Occipital lobe (tissue), 2 donors: ENCODE results near the gene CDK19. TPM values are rescaled to one million over a fixed set of nuclear protein-coding genes. Genes with fewer than 3 reads are reported as not detected.
"Not testable (repeated sequence)": the region's sequence is repeated elsewhere in the genome, so short reads cannot be mapped to it uniquely, and the experiment has no call there.

Experiments used
- DNase-seq: peaks from one replicate; lab custom pipeline; 2025; lab: John Stamatoyannopoulos, UW
- total RNA-seq: library from RNA; depleted of rRNA; stranded (reverse); fragments of >200 nt; gene quantifications from one replicate; pipeline ENCODE4 v1.2.3, GENCODE V29; 2014

Gene CDK19
- total RNA-seq, 1 donor from 2014 or later, result 85.6 TPM

DNA sequence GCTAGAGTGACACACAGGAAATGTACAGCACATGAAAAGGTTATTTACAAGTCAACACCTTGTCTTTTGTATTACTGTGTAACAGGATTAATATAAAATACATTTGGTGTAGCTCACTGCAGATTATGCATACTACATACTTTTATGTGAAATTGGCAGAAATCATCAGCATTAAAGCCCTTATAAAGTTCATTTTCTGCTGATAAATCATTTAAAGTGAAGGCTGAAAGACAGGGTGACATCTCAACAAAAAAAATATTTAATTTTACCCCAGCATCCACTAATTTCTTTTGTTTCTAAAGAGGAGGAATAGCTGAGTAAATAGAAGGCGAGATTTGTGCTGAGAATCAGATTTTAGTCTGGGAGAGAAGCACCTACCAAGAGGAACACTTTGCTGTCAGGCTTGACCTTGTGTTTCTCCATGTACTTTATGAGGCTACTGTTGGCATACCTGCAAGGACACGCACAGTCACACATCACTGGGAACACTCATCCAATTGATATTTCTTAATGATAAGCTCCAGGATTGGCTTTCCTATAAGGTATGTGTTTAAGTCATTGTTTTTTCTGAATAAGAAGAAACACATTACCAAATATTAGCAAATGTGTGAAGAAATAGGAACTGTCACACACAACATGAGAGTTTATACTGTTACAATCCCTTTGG, 192.2 kb downstream of the CDK19 start:
- no peak for DNase-seq

DNA sequence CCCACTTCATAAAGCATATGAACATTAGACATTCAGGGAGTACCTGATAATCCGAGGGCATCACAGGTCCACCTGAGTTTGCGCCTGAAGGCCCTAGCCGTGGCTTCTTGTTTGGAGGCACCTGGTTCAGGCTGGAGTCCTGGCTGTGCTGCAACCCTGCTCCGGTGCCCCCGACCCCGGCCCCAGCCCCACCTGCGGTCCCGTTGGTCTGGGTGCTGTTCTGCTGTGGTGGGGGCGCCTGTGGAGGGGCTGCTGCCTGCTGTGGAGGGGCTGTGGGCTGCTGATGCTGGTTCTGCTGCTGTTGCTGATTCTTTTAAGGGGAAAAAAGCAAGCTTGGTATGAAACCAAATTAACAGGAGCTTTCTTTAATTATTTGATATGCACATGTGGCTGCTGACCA, 194.2 kb downstream of the CDK19 start:
- no peak for DNase-seq

DNA sequence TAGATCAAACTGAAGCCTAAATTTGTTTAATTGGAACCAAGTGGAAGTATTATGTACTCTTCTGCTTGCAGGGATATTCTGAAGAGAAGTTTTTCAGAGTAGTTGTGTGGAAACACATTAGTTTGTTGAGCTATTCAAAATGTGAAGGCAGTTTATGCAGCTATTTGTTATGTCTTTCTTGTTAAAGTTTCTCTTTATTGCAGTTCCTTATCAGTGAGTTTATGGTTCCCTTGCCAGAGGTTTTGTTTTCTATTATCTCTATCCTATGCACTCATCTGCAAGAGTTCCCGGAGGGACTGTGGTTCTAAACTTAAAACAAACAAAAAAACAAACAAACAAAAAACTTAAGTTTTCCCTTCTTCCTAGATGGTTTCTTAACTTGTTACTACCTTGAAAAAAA, 195.2 kb downstream of the CDK19 start:
- no peak for DNase-seq

DNA sequence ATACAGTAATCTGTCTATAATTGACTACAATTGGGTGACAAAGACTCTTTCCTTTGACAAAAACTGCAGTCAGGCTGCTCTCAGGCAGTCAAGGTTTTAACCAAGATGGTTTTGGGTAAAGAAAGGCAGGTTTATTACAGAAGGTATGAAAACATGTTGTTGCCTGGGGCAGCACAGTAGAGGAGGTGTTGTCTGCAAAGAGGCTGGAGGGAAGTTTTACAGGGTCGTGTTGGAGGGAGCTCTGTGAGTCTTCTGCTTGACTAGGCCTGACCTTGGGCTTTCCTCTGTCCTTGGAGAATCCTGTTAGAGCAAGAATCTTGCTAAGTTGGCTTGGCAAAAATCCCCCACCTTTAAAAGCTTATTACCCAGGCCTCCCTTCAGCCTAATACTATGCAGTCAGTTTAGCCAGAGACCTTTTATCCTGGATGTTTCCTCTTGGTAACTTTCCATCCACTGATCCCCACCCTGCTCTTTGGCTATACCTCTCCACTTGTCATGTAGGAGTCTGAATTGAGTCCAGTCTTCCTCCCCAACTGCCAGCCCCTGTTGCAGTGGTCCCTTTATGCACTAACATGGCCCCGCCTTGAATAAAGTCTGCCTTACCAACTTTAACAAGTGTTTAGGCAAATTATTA, 195.9 kb downstream of the CDK19 start:
- no peak for DNase-seq

DNA sequence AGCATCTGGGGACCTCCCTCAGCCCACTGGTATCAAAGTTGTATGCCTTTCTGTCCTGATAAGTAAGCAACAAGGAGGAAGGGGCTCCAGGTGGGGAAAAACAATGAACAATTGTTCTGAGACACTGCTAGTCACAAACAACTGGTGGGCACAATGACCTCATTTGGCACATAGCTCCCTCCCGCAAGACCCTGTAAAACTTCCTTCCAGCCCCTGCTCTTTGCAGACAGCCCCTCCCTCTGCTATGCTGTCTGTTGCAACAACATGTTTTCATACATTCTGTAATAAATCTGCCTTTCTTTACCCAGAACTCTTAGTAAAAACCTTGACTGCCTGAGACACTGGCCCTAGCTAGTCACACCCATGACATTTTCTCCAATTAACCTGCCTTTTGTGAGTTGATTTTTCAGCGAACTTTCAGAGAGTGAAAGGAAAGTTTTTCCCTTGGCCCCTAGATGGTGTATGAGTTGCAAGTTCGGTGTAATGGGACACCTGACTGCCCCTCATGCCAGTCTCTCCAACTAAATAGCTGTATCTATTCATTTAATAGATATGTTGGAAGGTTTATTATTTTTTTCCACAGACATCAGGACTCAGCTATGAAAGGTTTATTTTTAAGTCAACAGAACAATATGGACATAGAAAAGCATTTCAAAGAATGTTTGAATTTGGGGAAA, 196.5 kb downstream of the CDK19 start:
- no peak for DNase-seq

DNA sequence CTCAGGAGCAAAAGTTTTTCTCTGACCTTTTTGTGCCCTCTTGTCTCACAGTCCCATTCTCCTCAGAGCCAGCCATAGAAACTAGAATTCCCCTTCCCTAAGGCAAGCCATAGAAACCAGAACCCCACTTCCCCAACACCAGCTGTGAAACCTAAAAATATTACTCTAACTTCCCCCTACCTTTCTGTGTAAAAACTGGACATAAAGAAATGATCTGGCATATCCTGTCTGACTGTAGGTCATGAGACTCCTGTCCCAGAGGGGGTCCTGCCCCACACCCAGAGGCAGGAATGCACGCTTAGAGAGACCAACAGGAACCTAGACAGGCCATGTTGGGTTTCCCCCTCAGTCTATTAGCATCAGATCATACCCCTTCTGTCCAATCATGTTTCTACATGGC, 198.2 kb downstream of the CDK19 start:
- DNase-seq, result no peak

DNA sequence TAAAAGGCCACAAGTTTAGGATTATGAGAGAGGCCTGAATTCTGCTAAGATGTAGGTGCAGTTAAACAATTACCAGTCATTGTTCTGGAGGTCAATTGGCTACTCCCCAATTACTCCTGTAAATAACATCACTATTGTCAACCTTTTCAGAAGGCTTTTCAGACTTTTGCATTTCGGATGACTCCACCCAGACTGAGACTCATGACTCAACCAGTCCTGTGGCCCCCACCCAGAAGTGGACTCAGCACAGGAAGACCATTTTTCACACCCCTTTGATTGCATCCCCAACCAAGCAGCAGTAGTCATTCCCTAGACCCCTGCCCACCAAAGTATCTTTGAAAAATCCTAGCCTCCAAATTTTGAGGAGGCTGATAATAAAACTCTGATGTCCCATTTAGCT, 199.5 kb downstream of the CDK19 start:
- no peak for DNase-seq

DNA sequence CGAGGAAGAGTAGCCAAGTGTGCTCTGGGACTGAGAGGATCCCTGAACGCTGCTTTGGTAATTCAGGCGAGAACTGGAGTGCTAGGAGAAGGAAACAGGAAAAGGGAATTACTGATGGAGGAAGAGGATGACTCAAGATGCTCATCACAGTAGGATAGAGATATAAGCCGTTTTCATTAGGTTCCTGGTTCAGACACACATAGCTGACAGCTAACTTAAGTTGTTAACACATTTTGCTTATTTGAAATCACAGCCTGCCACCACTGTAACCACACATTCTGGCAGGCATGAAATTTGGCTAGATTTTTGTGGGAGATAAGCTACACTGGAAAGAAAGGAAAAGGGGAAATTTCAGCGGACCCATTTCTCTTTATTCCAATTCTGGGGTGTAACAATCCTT, 200.7 kb downstream of the CDK19 start:
- no peak for DNase-seq

DNA sequence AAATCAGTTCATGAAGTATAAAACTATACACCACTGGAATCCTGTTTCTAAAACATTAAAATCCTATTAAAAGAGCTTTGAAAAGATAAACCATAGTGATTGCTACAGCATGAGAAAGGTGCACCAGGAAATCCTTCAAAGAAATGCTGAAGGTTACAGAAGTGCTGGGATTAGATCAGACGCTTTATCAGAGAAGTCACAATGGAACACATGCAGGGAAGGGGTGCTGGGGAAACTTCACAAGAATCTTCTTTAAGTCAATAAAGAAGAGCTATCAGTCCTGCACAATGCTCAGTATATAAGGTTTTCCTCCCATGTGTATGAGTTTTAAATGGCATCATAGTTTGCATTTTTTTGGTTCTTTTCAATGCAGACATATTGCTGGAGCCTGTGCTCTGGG, 201.2 kb downstream of the CDK19 start:
- DNase-seq, result no peak

DNA sequence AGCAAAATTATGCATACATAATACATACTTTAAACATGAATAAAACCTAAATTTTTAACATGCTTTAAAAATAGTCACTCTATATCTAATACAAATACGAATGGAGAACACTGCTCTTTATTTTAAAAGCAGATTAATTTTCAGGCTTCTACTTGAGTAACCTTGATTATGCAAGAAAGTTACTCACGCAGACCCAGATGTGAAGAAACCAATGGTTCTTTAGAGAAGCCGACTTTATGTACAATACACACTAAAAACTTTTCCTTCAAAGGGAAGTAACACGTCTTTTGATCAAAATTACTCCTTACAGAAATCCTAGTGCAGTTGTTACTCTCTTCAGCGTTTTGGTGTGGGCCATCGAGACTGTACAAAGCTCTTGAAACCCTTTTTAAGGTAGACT, 201.9 kb downstream of the CDK19 start:
- no peak for DNase-seq

DNA sequence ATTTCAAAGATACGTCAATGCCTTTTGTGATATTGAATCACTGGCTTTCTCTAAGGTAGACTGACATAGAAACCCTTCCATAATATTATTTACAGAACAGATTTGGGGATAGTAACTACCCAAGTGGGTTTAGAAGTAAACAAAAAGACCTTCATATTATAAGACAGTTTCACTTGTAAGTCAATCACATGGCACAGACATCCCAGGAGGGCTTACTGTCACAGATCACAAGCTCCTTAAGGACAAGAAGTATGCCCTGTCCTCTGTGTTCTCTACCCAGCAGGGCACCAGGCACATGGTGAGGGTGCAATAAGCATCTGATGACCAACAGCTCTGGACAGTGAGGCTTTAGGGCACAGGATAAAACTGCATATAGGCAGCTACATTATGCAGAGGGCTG, 203.0 kb downstream of the CDK19 start:
- no peak for DNase-seq

DNA sequence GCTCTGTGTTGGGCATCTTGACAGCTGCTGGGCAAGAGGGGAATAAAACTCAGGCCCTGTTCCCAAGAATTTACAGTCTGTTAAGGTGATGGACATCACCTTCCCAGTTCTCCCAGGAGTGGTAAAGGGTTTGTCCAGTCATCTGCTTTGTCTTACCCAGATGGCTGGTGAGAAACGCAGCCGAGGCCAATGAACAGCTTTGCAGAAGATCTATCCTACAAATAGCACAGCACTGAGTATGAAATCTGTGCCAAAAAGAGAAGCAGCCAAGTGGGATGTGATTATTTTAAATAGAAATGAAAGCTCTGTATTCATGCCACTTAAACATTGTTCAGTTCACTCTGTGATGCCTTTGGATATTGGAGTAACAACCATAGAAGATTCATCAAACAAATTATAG, 206.2 kb downstream of the CDK19 start:
- peak; percentile 44 for DNase-seq

DNA sequence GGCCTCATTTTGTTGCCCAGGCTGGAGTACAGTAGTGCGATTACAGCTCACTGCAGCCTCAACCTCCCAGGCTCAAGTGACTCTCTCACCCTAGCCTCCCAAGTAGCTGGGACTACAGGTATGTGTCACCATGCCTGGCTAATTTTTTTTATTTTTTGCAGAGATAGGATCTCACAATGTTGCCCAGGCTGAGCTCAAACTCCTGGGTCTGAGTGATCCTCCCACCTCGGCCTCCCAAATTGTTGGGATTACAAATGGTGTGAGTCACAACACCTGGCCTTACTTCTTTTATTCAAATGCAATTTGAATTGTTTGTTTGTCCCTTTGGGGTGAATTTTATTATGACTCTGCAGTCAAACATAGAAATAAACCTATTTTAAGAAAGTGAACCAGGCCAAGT, 207.1 kb downstream of the CDK19 start:
- no peak for DNase-seq

DNA sequence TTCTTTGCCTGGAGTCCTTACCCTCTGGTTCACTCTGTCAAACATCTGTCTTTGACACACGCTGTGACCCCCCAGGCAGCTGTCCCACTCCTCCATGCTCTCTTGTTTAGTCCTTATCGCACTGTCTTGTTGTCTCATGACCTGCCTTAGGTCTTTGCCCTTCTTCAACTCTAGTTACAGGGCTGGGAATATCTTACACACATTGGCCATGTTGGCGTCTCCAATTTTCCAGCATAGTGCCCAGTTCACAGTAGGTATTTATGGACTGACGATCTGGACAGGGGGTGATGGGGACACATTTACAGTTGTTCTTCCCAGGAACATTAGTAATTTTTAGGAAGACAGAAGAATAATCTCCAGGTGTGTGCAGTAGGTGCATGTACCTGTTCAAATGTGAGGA, 209.1 kb downstream of the CDK19 start:
- DNase-seq, result no peak

DNA sequence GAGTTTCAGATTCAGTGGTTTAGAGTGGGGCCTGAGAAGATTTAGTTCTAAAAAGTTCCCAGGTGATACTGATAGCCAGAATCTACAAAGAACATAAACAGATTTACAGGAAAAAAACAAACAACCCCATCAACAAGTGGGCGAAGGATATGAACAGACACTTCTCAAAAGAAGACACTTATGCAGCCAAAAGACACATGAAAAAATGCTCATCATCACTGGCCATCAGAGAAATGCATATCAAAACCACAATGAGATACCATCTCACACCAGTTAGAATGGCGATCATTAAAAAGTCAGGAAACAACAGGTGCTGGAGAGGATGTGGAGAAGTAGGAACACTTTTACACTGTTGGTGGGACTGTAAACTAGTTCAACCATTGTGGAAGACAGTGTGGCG, 214.6 kb downstream of the CDK19 start:
- DNase-seq, result not testable (repeated sequence)

DNA sequence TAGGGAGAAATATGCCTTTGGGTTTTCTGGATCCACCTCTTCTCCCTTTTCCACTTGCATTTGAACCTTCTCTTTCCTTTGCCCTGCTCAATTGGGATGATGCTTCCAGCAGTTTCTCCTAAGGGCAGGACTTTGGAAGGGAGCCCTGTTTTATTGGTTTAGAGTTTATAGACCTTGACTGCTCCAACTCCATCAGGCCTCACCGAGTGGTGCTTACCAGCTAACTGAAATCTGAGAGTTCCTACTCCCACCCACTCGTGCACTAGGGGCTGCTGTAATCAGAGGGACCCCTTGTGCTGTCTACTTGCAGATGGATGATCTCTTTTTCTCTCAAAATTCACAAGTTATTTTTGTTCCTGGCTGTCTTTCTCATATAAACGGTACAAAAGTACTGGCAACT, 217.5 kb downstream of the CDK19 start:
- DNase-seq, result no peak

DNA sequence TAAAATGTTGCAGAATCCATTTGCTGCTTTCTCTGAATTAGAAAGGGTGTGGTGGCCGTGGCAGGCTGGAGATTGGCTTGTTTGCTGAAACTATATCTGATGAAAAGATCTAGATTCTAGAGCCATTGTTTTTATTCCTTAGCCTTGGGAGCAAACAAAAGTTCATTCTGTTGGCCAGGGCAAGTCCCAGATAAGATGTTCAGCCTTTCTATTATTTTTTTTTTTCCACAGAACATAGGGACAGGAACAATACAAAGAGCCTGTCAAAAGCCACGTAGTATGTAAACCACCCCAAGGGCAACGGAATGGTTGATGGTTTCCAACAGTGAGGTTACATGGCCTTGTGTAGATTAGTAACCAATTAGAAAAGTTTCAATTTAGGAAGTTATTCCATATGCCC, 218.9 kb downstream of the CDK19 start:
- DNase-seq, result no peak

DNA sequence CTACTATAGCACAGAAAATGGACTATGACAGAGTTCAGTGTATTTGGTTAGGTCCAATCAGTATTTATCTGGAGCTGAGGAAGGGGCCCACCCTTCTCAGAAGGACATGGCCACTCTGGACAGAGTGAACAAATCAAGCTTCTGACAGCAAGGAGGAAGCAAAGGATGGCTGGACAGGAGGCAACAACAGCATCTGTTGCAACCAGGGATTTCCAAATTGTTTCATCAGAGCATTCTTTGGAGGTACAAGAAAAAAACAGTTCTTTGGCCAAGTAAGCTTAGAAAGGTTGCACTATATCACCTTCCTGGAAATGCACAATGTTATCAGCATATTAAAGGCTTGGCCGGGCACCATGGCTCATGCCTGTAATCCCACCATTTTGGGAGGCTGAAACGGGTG, 220.2 kb downstream of the CDK19 start:
- no peak for DNase-seq

DNA sequence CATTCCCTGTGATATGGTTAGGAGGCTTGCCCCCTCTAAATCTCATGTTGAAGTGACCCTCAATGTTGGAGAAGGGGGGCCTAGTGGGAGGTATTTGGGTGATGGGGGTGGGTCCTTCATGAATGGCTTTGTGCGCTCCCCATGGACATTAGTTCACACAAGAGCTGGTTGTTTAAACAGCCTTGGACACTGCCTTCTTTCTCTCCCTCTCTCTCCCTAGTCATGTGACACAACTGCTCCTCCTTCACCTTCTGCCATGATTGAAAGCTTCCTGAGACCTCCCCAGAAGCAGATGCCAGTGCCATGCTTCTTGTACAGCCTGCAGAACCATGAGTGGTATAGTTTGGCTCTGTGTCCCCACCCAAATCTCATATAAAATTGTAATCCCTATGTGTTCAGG, 221.6 kb downstream of the CDK19 start:
- DNase-seq, result no peak

DNA sequence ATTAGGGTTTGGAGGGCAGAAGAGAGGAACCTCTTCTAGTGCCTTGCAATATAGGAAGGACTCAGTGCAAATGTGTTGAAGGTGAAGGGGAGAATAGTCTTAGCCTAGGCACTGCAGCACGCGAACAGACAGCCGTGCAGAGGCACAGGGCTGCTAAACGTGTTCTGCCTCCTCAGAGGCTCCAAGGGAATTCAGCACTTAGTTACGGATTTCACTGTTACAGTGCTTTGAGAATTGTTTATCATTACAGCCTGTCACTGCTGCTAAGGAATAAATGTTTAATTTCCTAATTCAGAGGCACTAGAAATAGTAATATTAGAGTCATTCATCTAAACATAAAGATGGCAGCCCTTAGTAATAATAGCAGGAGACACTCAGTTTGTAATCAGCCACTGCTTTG, 222.5 kb downstream of the CDK19 start:
- no peak for DNase-seq

DNA sequence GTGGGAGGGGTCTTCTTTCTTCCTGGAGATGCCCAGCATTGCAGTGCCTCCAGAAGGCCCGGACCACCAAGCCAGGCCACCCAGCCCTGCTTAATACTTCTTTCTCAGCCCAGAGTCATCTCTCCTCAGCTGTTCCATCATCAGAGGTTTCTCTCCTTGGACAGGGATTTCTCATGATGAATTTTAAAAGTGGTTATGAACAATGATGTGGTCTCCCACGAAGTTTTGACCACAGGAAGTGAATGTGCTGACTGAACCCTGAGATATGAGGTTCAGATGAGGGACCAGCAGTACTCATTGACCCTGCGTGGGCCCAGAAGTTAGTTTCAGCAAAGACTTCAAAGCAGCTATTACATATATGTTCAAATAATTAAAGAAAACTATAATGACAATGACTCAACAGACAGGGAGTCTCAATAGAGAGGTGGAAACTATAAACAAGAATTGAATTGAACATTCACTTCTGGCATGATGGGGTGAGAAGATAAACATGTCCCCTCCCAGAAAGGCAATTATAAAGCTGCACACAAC, 224.4 kb downstream of the CDK19 start:
- DNase-seq, result no peak

DNA sequence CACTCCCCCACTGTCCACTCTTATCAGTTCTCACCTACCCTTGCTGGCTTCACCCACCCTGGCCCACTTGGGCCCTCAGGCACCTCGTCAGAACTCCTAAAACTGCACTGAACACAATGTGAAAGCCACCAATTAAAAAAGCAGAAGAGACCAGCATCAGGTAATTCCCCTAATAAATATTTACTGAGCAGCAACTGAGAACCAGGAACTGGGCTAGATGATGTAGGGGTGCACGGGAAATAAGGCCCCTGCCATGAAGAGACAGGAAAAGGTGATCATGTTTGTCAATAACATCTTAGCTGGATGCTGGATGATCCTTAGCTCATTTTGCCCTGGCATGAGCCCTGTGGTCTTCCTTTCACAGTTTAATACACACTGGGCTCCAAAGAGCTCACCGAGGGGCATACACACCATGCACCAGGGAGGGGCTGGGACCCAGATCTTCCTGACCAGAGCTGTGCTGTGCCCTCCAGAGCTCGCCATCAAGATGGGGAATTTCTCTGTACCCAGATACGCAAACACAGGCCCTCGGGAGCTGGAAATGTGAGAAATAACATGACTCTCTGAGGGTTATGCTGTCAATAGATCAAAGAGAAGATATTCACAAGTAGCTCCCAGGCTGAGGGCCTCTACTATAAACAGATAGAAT, 225.3 kb downstream of the CDK19 start:
- DNase-seq, result no peak
